HG03139 (cell line): ENCODE results near the gene ZFYVE21.

Source experiments
- ATAC-seq: cut with Tn5 transposase; IDR thresholded peaks from one replicate; pipeline ENCODE4 v1.9.1; 2021; ENCODE audit not compliant: unreplicated experiment

ZFYVE21 gene

GRCh38 chr14:103715052-103716000, at the start of gene ZFYVE21, which contains the start of gene XRCC3:
ZFYVE21 (plus strand) TSS chr14:103715810; CDS start chr14:103715842, 32 bp downstream.
XRCC3 (minus strand) TSS chr14:103715451; CDS start chr14:103711087, 4,364 bp downstream.
- ATAC-seq, result peak; percentile 93

- no peak for ATAC-seq
Measured at GRCh38 chr14:103667671-103668070, 47.9 kb upstream of the ZFYVE21 start.

GRCh38 chr14:103668117-103668516, 47.5 kb upstream of the ZFYVE21 start:
- no peak for ATAC-seq

- no peak for ATAC-seq
Measured at GRCh38 chr14:103669370-103669769, 46.2 kb upstream of the ZFYVE21 start.

- ATAC-seq, result no peak
Measured at GRCh38 chr14:103671911-103672310, 43.7 kb upstream of the ZFYVE21 start.

GRCh38 chr14:103675957-103676356, 39.7 kb upstream of the ZFYVE21 start:
- no peak for ATAC-seq

GRCh38 chr14:103676881-103677675, 38.5 kb upstream of the ZFYVE21 start:
- no peak for ATAC-seq

GRCh38 chr14:103679351-103679750, 36.3 kb upstream of the ZFYVE21 start:
- no peak for ATAC-seq

- ATAC-seq, result no peak
Measured at GRCh38 chr14:103680491-103681231, 34.9 kb upstream of the ZFYVE21 start.

GRCh38 chr14:103683139-103683538, 32.5 kb upstream of the ZFYVE21 start:
- no peak for ATAC-seq

GRCh38 chr14:103684471-103684870, 31.1 kb upstream of the ZFYVE21 start:
- no peak for ATAC-seq

GRCh38 chr14:103684871-103685270, 30.7 kb upstream of the ZFYVE21 start:
- ATAC-seq, result no peak

- no peak for ATAC-seq
Measured at GRCh38 chr14:103685276-103686211, 30.1 kb upstream of the ZFYVE21 start.

GRCh38 chr14:103686831-103687485, 28.7 kb upstream of the ZFYVE21 start:
- ATAC-seq, result no peak

GRCh38 chr14:103687712-103688111, 27.9 kb upstream of the ZFYVE21 start:
- no peak for ATAC-seq

- ATAC-seq, result no peak
Measured at GRCh38 chr14:103688441-103688840, 27.2 kb upstream of the ZFYVE21 start.

- no peak for ATAC-seq
Measured at GRCh38 chr14:103688906-103689902, 26.4 kb upstream of the ZFYVE21 start.

GRCh38 chr14:103690332-103690731, 25.3 kb upstream of the ZFYVE21 start:
- ATAC-seq, result no peak
